HEK293 (cell line): Measurements from ENCODE around the gene PAX3.

Experiments
- PRDM1 ChIP-seq: fragments of 450-650 bp; formaldehyde crosslinking; IDR thresholded peaks from 2 replicates; pipeline ENCODE4; 2016; ENCODE audit warnings: missing biosample characterization, missing genetic modification characterization
- SETDB1 ChIP-seq: IDR thresholded peaks from one replicate; pipeline ENCODE4 v1.6.1; 2017; ENCODE audit warnings: mild to moderate bottlenecking, low read length, moderate library complexity, mixed read lengths; ENCODE audit not compliant: insufficient read length
- ZNF114 ChIP-seq: fragments of 450-650 bp; formaldehyde crosslinking; IDR thresholded peaks from 2 replicates; pipeline ENCODE4 v1.5.0; 2017; ENCODE audit warnings: missing biosample characterization, missing genetic modification characterization
- ZNF292 ChIP-seq: fragments of 450-650 bp; formaldehyde crosslinking; IDR thresholded peaks from 2 replicates; pipeline ENCODE4 v1.5.1; 2016; ENCODE audit warnings: low read depth, missing biosample characterization, missing genetic modification characterization, borderline replicate concordance
- ZNF561 ChIP-seq: fragments of 450-650 bp; IDR thresholded peaks from 2 replicates; pipeline ENCODE4 v1.5.1; 2018; ENCODE audit warnings: missing biosample characterization, missing genetic modification characterization, borderline replicate concordance
- ZNF768 ChIP-seq: fragments of 450-650 bp; formaldehyde crosslinking; IDR thresholded peaks from 2 replicates; pipeline ENCODE4 v1.5.1; 2018; ENCODE audit warnings: missing biosample characterization, mild to moderate bottlenecking, missing genetic modification characterization
- TF ChIP-seq, protein P1 (sequence below): fragments of 450-650 bp; formaldehyde crosslinking; IDR thresholded peaks from 2 replicates; pipeline ENCODE4 v1.5.1; 2017; ENCODE audit warnings: missing biosample characterization, mild to moderate bottlenecking, missing genetic modification characterization, moderate library complexity
- TF ChIP-seq, protein P2 (sequence below): fragments of 450-650 bp; formaldehyde crosslinking; IDR thresholded peaks from 2 replicates; pipeline ENCODE4 v1.5.1; 2016; ENCODE audit warnings: missing biosample characterization, missing genetic modification characterization
- TF ChIP-seq, protein P3 (sequence below): fragments of 450-650 bp; formaldehyde crosslinking; IDR thresholded peaks from 2 replicates; pipeline ENCODE4 v1.5.1; 2017; ENCODE audit warnings: missing biosample characterization, missing genetic modification characterization

DNA sequence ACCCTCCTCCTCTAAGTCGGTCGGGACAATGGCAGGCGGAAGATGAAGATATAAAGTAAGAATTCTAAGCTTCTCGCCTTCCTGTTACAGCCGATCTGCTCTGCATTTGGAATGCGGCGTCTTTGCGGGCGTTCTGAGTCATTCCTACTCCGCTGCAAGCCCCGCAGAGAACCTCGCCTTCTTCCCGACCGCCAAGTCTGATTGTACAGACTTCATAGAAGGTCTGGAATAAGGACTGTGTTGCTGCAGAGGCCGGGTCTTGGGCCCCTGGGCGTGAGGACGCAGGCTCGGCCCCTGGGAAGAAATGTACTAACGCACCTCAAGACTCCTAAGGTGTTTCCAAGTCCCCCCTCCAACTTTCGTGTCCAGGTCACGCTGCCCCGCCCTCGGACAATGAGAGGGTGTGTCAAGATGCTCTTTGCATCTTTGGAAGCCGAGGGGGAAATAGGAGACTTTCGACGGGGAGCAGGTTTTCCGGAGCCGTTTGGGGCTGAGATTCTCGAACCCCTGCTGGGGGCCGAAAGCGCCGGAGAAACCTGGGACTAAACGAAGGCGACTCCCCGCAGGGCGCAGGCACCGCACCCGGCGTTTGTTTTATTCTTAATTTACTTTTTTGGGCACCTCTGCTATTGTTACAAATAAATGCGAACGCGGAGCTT is 12.7 kb upstream of the PAX3 start:
- TF ChIP-seq, protein P1, sequence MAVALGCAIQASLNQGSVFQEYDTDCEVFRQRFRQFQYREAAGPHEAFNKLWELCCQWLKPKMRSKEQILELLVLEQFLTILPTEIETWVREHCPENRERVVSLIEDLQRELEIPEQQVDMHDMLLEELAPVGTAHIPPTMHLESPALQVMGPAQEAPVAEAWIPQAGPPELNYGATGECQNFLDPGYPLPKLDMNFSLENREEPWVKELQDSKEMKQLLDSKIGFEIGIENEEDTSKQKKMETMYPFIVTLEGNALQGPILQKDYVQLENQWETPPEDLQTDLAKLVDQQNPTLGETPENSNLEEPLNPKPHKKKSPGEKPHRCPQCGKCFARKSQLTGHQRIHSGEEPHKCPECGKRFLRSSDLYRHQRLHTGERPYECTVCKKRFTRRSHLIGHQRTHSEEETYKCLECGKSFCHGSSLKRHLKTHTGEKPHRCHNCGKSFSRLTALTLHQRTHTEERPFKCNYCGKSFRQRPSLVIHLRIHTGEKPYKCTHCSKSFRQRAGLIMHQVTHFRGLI (tag by site-specific recombination): no peak
- TF ChIP-seq, protein P2, sequence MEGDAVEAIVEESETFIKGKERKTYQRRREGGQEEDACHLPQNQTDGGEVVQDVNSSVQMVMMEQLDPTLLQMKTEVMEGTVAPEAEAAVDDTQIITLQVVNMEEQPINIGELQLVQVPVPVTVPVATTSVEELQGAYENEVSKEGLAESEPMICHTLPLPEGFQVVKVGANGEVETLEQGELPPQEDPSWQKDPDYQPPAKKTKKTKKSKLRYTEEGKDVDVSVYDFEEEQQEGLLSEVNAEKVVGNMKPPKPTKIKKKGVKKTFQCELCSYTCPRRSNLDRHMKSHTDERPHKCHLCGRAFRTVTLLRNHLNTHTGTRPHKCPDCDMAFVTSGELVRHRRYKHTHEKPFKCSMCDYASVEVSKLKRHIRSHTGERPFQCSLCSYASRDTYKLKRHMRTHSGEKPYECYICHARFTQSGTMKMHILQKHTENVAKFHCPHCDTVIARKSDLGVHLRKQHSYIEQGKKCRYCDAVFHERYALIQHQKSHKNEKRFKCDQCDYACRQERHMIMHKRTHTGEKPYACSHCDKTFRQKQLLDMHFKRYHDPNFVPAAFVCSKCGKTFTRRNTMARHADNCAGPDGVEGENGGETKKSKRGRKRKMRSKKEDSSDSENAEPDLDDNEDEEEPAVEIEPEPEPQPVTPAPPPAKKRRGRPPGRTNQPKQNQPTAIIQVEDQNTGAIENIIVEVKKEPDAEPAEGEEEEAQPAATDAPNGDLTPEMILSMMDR (tag by site-specific recombination): no peak
- TF ChIP-seq ZNF768 (tag by site-specific recombination) (no peak), ZNF114 (tag by site-specific recombination) (no peak), ZNF561 (tag by site-specific recombination) (no peak), PRDM1 (tag by site-specific recombination) (no peak), ZNF292 (tag by site-specific recombination) (no peak), SETDB1 (no peak)
- TF ChIP-seq, protein P3, sequence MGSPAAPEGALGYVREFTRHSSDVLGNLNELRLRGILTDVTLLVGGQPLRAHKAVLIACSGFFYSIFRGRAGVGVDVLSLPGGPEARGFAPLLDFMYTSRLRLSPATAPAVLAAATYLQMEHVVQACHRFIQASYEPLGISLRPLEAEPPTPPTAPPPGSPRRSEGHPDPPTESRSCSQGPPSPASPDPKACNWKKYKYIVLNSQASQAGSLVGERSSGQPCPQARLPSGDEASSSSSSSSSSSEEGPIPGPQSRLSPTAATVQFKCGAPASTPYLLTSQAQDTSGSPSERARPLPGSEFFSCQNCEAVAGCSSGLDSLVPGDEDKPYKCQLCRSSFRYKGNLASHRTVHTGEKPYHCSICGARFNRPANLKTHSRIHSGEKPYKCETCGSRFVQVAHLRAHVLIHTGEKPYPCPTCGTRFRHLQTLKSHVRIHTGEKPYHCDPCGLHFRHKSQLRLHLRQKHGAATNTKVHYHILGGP (tag by site-specific recombination): no peak
